Esophagus (tissue), 2 donors: ENCODE results near the gene THSD4. TPM values are rescaled to one million over a fixed set of nuclear protein-coding genes. Genes with fewer than 3 reads are reported as not detected.

Experiments
- H3K27ac ChIP-seq, 2 donors: one replicate each; pipeline ENCODE4 v1.5.1; 2013; ENCODE audit warnings: low read depth in 2 of 2, mild to moderate bottlenecking in 2 of 2, inconsistent platforms in 1 of 2, low read length in 1 of 2, moderate library complexity in 1 of 2
- H3K27me3 ChIP-seq, 2 donors: one replicate each; pipeline ENCODE4 v1.6.1; 2013; ENCODE audit warnings: low read length in 2 of 2, control low read depth in 1 of 2, mild to moderate bottlenecking in 1 of 2; ENCODE audit not compliant: insufficient read depth in 2 of 2, control insufficient read depth in 1 of 2
- H3K36me3 ChIP-seq, 2 donors: one replicate each; pipeline ENCODE4 v1.6.1; 2013; ENCODE audit warnings: low read length in 1 of 2; ENCODE audit not compliant: control insufficient read depth in 2 of 2, insufficient read depth in 2 of 2
- H3K4me1 ChIP-seq, 2 donors: one replicate each; pipeline ENCODE4 v1.6.1; 2013; ENCODE audit warnings: low read length in 1 of 2; ENCODE audit not compliant: control insufficient read depth in 2 of 2, insufficient read depth in 2 of 2
- H3K4me3 ChIP-seq, 2 donors: one replicate each; pipeline ENCODE4 v1.5.1; 2013; ENCODE audit warnings: low read length in 2 of 2, mild to moderate bottlenecking in 2 of 2, low read depth in 1 of 2, moderate library complexity in 1 of 2
- H3K9me3 ChIP-seq, 2 donors: one replicate each; pipeline ENCODE4 v1.6.1; 2013; ENCODE audit warnings: mild to moderate bottlenecking in 2 of 2, low read depth in 1 of 2, low read length in 1 of 2, moderate library complexity in 1 of 2; ENCODE audit not compliant: control insufficient read depth in 2 of 2, insufficient read depth in 1 of 2
- WGBS, 2 donors: extraction: QIAGEN DNeasy Blood & Tissue Kit; methylation state at CpG; one replicate each; pipeline ENCODE4 v1.1.7; 2013; 5-methylcytosine and 5-hydroxymethylcytosine counted together
- polyA plus RNA-seq, 2 donors: library from polyadenylated mRNA; stranded (reverse); fragments of 200-250 nt; gene quantifications; one replicate each; pipeline ENCODE4 v1.2.3, GENCODE V29; 2013
- donor health status: healthy with polysubstance abuse.
- donor health status: Bipolar disorder and iron deficiency.

The THSD4 gene
- polyA plus RNA-seq, 2 donors, result 34.1 to 49.7 TPM

GRCh38 chr15:71651750-71652186 is 536.5 kb downstream of the THSD4 start:
- H3K9me3 ChIP-seq, result no peaks in the 10 kb centered on the region
- H3K27me3 ChIP-seq, result no peaks in the 10 kb centered on the region
- H3K36me3 ChIP-seq, result no peaks in the 10 kb centered on the region
- H3K4me1 ChIP-seq, result peaks cover 0 to 5% of the 10 kb centered on the region in 2 donors
- no peak overlapping the region for H3K4me3 ChIP-seq
- H3K27ac ChIP-seq, result no peak overlapping the region
- WGBS, 2 donors, result 44 to 51% methylated on average over 5 of the region's 5 CpGs

- Histone ChIP-seq H3K36me3 (peaks cover 0 to 2% of the 10 kb centered on the region in 2 donors), H3K27me3 (no peaks in the 10 kb centered on the region), H3K4me3 (no peak overlapping the region), H3K4me1 (peaks cover 0 to 5% of the 10 kb centered on the region in 2 donors), H3K27ac (no peak overlapping the region), H3K9me3 (no peaks in the 10 kb centered on the region)
- WGBS, 2 donors, result 32 to 35% methylated on average over 8 of the region's 8 CpGs
Observed at GRCh38 chr15:71654042-71654719, 538.9 kb downstream of the THSD4 start.

GRCh38 chr15:71654720-71655174 is 539.5 kb downstream of the THSD4 start:
- no peak overlapping the region for H3K4me3 ChIP-seq
- 59 to 64% methylated on average over 3 of the region's 3 CpGs for WGBS, 2 donors
- H3K4me1 ChIP-seq, result peaks cover 0 to 6% of the 10 kb centered on the region in 2 donors
- H3K27me3 ChIP-seq, result no peaks in the 10 kb centered on the region
- no peak overlapping the region for H3K27ac ChIP-seq
- peaks cover 0 to 2% of the 10 kb centered on the region in 2 donors for H3K36me3 ChIP-seq
- no peaks in the 10 kb centered on the region for H3K9me3 ChIP-seq

GRCh38 chr15:71656425-71656824 is 541.2 kb downstream of the THSD4 start:
- Histone ChIP-seq H3K27ac (no peak overlapping the region), H3K9me3 (no peaks in the 10 kb centered on the region), H3K36me3 (peaks cover 0 to 2% of the 10 kb centered on the region in 2 donors), H3K4me3 (no peak overlapping the region), H3K4me1 (peaks cover 0 to 5% of the 10 kb centered on the region in 2 donors), H3K27me3 (no peaks in the 10 kb centered on the region)
- whole genome bisulfite sequencing, 2 donors, result 66 to 73% methylated on average over 4 of the region's 4 CpGs

- Histone ChIP-seq H3K27ac (no peak overlapping the region), H3K27me3 (no peaks in the 10 kb centered on the region), H3K9me3 (no peaks in the 10 kb centered on the region), H3K4me1 (peaks cover 0 to 2% of the 10 kb centered on the region in 2 donors), H3K36me3 (peaks cover 0 to 2% of the 10 kb centered on the region in 2 donors), H3K4me3 (no peak overlapping the region)
- 58 to 81% methylated on average over 2 of the region's 2 CpGs for WGBS, 2 donors
Observed at GRCh38 chr15:71657141-71657540, 541.9 kb downstream of the THSD4 start.

GRCh38 chr15:71658036-71658435 is 542.8 kb downstream of the THSD4 start:
- Histone ChIP-seq H3K4me1 (peaks cover 0 to 2% of the 10 kb centered on the region in 2 donors), H3K27me3 (no peaks in the 10 kb centered on the region), H3K9me3 (no peaks in the 10 kb centered on the region), H3K27ac (peak overlapping the region in 1 of 2 donors; percentile 47), H3K4me3 (no peak overlapping the region), H3K36me3 (peaks cover 0 to 2% of the 10 kb centered on the region in 2 donors)
- 64 to 74% methylated on average over 7 of the region's 7 CpGs for WGBS, 2 donors

- Histone ChIP-seq H3K27ac (peak overlapping the region in 1 of 2 donors; percentile 1), H3K4me1 (peaks cover 0 to 2% of the 10 kb centered on the region in 2 donors), H3K4me3 (no peak overlapping the region)
Observed at GRCh38 chr15:71658827-71659729, 543.8 kb downstream of the THSD4 start.

GRCh38 chr15:71659730-71660067 is 544.4 kb downstream of the THSD4 start:
- 61 to 75% methylated on average over 4 of the region's 4 CpGs for WGBS, 2 donors
- Histone ChIP-seq H3K27ac (peak overlapping the region; percentile 36 to 40), H3K36me3 (peaks cover 0 to 2% of the 10 kb centered on the region in 2 donors), H3K4me1 (peaks cover 0 to 2% of the 10 kb centered on the region in 2 donors), H3K4me3 (no peak overlapping the region), H3K9me3 (no peaks in the 10 kb centered on the region), H3K27me3 (no peaks in the 10 kb centered on the region)

More at GRCh38 chr15:71658827-71659729, 543.8 kb downstream of the THSD4 start:
- peaks cover 0 to 2% of the 10 kb centered on the region in 2 donors for H3K36me3 ChIP-seq
- 91 to 93% methylated on average over 2 of the region's 2 CpGs for WGBS, 2 donors
- H3K9me3 ChIP-seq, result no peaks in the 10 kb centered on the region
- no peaks in the 10 kb centered on the region for H3K27me3 ChIP-seq

GRCh38 chr15:71660501-71660900 is 545.2 kb downstream of the THSD4 start:
- no peaks in the 10 kb centered on the region for H3K9me3 ChIP-seq
- H3K27ac ChIP-seq, result peak overlapping the region in 1 of 2 donors; percentile 40
- 37 to 59% methylated on average over 15 of the region's 15 CpGs for WGBS, 2 donors
- peaks cover 0 to 2% of the 10 kb centered on the region in 2 donors for H3K4me1 ChIP-seq
- H3K4me3 ChIP-seq, result no peak overlapping the region
- H3K27me3 ChIP-seq, result no peaks in the 10 kb centered on the region
- H3K36me3 ChIP-seq, result peaks cover 0 to 2% of the 10 kb centered on the region in 2 donors
